ENCODE results near the gene ARHGAP21.
"Not testable (repeated sequence)": the region's sequence is repeated elsewhere in the genome, so short reads cannot be mapped to it uniquely, and the experiment has no call there.

ARHGAP21 gene

GRCh38 chr10:24731942-24732341 lies 8.3 kb upstream of the ARHGAP21 start:
- no peak for DNase-seq (ENCODE audit: low spot score)
- TF ChIP-seq CTCF (IDR thresholded peaks at IDR 0.05; ENCODE audit: extremely low read depth, insufficient read depth, missing control alignments), result no peak
- in situ Hi-C loops (cut with MboI; ENCODE audit: low pct_unique_long_range_greater_than_20kb, low sequenced_read_pairs, unreplicated experiment), result no loop called here

- in situ Hi-C loops (cut with MboI; ENCODE audit: low pct_unique_long_range_greater_than_20kb, low sequenced_read_pairs, unreplicated experiment), result no loop called here
- no peak for TF ChIP-seq CTCF (IDR thresholded peaks at IDR 0.05; ENCODE audit: extremely low read depth, insufficient read depth, missing control alignments)
- DNase-seq (ENCODE audit: low spot score), result no peak
Measured at GRCh38 chr10:24730811-24731210, 7.1 kb upstream of the ARHGAP21 start.

- DNase-seq (ENCODE audit: low spot score), result peak; percentile 13
- in situ Hi-C loops (cut with MboI; ENCODE audit: low pct_unique_long_range_greater_than_20kb, low sequenced_read_pairs, unreplicated experiment), result no loop called here
- no peak for TF ChIP-seq CTCF (IDR thresholded peaks at IDR 0.05; ENCODE audit: extremely low read depth, insufficient read depth, missing control alignments)
Measured at GRCh38 chr10:24727786-24728185, 4.1 kb upstream of the ARHGAP21 start.

GRCh38 chr10:24726626-24727025 lies 2.9 kb upstream of the ARHGAP21 start:
- no peak for TF ChIP-seq CTCF (IDR thresholded peaks at IDR 0.05; ENCODE audit: extremely low read depth, insufficient read depth, missing control alignments)
- no peak for DNase-seq (ENCODE audit: low spot score)
- in situ Hi-C loops (cut with MboI; ENCODE audit: low pct_unique_long_range_greater_than_20kb, low sequenced_read_pairs, unreplicated experiment), result no loop called here

GRCh38 chr10:24726029-24726428 lies 2.3 kb upstream of the ARHGAP21 start:
- DNase-seq (ENCODE audit: low spot score); in situ Hi-C loops (cut with MboI; ENCODE audit: low pct_unique_long_range_greater_than_20kb, low sequenced_read_pairs, unreplicated experiment): not testable (repeated sequence)

- in situ Hi-C loops (cut with MboI; ENCODE audit: low pct_unique_long_range_greater_than_20kb, low sequenced_read_pairs, unreplicated experiment), result no loop called here
- DNase-seq (ENCODE audit: low spot score), result peak; percentile 96
- TF ChIP-seq CTCF (IDR thresholded peaks at IDR 0.05; ENCODE audit: extremely low read depth, insufficient read depth, missing control alignments), result no peak
Measured at GRCh38 chr10:24724381-24725228, 918 bp upstream of the ARHGAP21 start.

GRCh38 chr10:24723386-24723787 lies 300 bp downstream of the ARHGAP21 start:
- TF ChIP-seq CTCF (IDR thresholded peaks at IDR 0.05; ENCODE audit: extremely low read depth, insufficient read depth, missing control alignments), result no peak
- peak; percentile 57 for DNase-seq (ENCODE audit: low spot score)
- in situ Hi-C loops (cut with MboI; ENCODE audit: low pct_unique_long_range_greater_than_20kb, low sequenced_read_pairs, unreplicated experiment), result no loop called here

Measured in GM13977 (cell line).